ENCODE data around the gene BHLHA15. TPM values are rescaled to one million over a fixed set of nuclear protein-coding genes. Genes with fewer than 3 reads are reported as not detected.

BHLHA15 gene
- polyA plus RNA-seq, 1 of the 3 experiments (the other 2 are of a cell fraction), result 0.10 TPM

DNA sequence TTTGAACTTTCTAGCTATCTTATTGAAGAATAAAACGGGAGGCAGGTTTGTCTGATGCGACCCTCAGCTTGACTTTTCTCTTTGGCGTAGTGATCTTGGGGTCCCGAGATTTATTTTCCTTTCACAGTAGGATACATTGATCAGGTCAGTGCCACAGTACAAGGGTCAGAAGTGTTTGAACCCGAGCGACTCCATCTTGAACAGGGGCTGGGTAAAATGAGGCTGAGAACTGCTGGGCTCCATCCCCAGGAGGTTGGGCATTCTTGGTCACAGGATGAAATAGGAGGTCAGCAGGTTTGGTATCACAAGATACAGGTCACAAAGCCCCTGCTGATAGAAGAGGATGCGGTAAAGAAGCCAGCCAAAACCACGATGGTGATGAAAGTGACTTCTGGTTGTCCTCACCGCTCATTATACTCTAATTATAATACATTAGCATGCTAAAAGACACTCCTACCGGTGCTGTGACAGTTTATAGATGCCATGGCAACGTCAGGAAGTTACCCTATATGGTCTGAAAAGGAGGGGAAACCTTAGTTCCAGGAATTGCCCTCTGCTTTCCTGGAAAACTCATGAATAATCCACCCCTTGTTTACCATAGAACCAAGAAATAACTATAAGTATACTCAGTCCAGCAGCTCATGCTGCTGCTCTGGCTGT, 43.8 kb downstream of the BHLHA15 start:
- CTCF ChIA-PET, result interaction anchor here (0.6 to 2.8 kb wide), 4 partner anchors 12 to 233 kb away, joined by 3 to 8 read pairs (median 4); partner anchors contain the start of gene BAIAP2L1

More for the DNA sequence above, 43.8 kb downstream of the BHLHA15 start:
- H3K9me2 ChIP-seq, result no peaks in the 10 kb centered on the region
- TF ChIP-seq RAD21 (IDR thresholded peaks at IDR 0.05; ENCODE audit: low read length) (no peak), MXI1 (IDR thresholded peaks at IDR 0.05; ENCODE audit: low read depth, low read length) (no peak), JUND (IDR thresholded peaks at IDR 0.05) (no peak), GABPA (IDR thresholded peaks at IDR 0.05; ENCODE audit: low read depth) (no peak), GATA2 (CRISPR knock-in tag; IDR thresholded peaks at IDR 0.05) (no peak), ELF1 (IDR thresholded peaks at IDR 0.05) (no peak), SIN3A (IDR thresholded peaks at IDR 0.05; ENCODE audit: borderline replicate concordance, low read depth, low read length) (no peak), EP300 (IDR thresholded peaks at IDR 0.05; ENCODE audit: borderline replicate concordance in 1 of 2, low read depth in 1 of 2, low read length in 1 of 2) (no peak), TCF12 (IDR thresholded peaks at IDR 0.05) (no peak), MEF2A (IDR thresholded peaks at IDR 0.05; ENCODE audit: borderline replicate concordance, low read depth) (no peak), FOXM1 (IDR thresholded peaks at IDR 0.05; ENCODE audit: low read depth) (no peak), RCOR1 (IDR thresholded peaks at IDR 0.05; ENCODE audit: low read length) (no peak), SMC3 (IDR thresholded peaks at IDR 0.05; ENCODE audit: low read depth, low read length) (no peak)
- TF ChIP-seq, protein P1, sequence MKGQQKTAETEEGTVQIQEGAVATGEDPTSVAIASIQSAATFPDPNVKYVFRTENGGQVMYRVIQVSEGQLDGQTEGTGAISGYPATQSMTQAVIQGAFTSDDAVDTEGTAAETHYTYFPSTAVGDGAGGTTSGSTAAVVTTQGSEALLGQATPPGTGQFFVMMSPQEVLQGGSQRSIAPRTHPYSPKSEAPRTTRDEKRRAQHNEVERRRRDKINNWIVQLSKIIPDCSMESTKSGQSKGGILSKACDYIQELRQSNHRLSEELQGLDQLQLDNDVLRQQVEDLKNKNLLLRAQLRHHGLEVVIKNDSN (IDR thresholded peaks at IDR 0.05; ENCODE audit: borderline replicate concordance, low read depth), result no peak
- TF ChIP-seq, protein P2, sequence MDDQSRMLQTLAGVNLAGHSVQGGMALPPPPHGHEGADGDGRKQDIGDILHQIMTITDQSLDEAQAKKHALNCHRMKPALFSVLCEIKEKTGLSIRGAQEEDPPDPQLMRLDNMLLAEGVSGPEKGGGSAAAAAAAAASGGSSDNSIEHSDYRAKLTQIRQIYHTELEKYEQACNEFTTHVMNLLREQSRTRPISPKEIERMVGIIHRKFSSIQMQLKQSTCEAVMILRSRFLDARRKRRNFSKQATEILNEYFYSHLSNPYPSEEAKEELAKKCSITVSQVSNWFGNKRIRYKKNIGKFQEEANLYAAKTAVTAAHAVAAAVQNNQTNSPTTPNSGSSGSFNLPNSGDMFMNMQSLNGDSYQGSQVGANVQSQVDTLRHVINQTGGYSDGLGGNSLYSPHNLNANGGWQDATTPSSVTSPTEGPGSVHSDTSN (IDR thresholded peaks at IDR 0.05), result no peak
- TF ChIP-seq, protein P3, sequence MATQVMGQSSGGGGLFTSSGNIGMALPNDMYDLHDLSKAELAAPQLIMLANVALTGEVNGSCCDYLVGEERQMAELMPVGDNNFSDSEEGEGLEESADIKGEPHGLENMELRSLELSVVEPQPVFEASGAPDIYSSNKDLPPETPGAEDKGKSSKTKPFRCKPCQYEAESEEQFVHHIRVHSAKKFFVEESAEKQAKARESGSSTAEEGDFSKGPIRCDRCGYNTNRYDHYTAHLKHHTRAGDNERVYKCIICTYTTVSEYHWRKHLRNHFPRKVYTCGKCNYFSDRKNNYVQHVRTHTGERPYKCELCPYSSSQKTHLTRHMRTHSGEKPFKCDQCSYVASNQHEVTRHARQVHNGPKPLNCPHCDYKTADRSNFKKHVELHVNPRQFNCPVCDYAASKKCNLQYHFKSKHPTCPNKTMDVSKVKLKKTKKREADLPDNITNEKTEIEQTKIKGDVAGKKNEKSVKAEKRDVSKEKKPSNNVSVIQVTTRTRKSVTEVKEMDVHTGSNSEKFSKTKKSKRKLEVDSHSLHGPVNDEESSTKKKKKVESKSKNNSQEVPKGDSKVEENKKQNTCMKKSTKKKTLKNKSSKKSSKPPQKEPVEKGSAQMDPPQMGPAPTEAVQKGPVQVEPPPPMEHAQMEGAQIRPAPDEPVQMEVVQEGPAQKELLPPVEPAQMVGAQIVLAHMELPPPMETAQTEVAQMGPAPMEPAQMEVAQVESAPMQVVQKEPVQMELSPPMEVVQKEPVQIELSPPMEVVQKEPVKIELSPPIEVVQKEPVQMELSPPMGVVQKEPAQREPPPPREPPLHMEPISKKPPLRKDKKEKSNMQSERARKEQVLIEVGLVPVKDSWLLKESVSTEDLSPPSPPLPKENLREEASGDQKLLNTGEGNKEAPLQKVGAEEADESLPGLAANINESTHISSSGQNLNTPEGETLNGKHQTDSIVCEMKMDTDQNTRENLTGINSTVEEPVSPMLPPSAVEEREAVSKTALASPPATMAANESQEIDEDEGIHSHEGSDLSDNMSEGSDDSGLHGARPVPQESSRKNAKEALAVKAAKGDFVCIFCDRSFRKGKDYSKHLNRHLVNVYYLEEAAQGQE (IDR thresholded peaks at IDR 0.05; ENCODE audit: low read depth, low read length), result no peak
- TF ChIP-seq, protein P4, sequence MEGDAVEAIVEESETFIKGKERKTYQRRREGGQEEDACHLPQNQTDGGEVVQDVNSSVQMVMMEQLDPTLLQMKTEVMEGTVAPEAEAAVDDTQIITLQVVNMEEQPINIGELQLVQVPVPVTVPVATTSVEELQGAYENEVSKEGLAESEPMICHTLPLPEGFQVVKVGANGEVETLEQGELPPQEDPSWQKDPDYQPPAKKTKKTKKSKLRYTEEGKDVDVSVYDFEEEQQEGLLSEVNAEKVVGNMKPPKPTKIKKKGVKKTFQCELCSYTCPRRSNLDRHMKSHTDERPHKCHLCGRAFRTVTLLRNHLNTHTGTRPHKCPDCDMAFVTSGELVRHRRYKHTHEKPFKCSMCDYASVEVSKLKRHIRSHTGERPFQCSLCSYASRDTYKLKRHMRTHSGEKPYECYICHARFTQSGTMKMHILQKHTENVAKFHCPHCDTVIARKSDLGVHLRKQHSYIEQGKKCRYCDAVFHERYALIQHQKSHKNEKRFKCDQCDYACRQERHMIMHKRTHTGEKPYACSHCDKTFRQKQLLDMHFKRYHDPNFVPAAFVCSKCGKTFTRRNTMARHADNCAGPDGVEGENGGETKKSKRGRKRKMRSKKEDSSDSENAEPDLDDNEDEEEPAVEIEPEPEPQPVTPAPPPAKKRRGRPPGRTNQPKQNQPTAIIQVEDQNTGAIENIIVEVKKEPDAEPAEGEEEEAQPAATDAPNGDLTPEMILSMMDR (IDR thresholded peaks at IDR 0.05), result no peak
- TF ChIP-seq, protein P5, sequence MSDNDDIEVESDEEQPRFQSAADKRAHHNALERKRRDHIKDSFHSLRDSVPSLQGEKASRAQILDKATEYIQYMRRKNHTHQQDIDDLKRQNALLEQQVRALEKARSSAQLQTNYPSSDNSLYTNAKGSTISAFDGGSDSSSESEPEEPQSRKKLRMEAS (IDR thresholded peaks at IDR 0.05; ENCODE audit: low read depth), result no peak
- TF ChIP-seq, protein P6, sequence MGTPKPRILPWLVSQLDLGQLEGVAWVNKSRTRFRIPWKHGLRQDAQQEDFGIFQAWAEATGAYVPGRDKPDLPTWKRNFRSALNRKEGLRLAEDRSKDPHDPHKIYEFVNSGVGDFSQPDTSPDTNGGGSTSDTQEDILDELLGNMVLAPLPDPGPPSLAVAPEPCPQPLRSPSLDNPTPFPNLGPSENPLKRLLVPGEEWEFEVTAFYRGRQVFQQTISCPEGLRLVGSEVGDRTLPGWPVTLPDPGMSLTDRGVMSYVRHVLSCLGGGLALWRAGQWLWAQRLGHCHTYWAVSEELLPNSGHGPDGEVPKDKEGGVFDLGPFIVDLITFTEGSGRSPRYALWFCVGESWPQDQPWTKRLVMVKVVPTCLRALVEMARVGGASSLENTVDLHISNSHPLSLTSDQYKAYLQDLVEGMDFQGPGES (IDR thresholded peaks at IDR 0.05; ENCODE audit: low read depth, low read length), result no peak
- TF ChIP-seq, protein P7, sequence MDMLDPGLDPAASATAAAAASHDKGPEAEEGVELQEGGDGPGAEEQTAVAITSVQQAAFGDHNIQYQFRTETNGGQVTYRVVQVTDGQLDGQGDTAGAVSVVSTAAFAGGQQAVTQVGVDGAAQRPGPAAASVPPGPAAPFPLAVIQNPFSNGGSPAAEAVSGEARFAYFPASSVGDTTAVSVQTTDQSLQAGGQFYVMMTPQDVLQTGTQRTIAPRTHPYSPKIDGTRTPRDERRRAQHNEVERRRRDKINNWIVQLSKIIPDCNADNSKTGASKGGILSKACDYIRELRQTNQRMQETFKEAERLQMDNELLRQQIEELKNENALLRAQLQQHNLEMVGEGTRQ (IDR thresholded peaks at IDR 0.05; ENCODE audit: borderline replicate concordance, low read depth, low read length), result no peak
- H3K4me3 ChIP-seq (ENCODE audit: low read depth in 2 of 2, low read length in 1 of 2), result no peak overlapping the region
- H3K27me3 ChIP-seq (ENCODE audit: insufficient read depth), result no peaks in the 10 kb centered on the region
- no peak overlapping the region for H2AFZ ChIP-seq (ENCODE audit: low read depth)
- H3K9me3 ChIP-seq, result no peaks in the 10 kb centered on the region
- peaks cover 67% of the 10 kb centered on the region for H3K79me2 ChIP-seq (ENCODE audit: insufficient read depth)
- POLR2A ChIA-PET, result no interaction called here
- no peaks in the 10 kb centered on the region for H4K20me1 ChIP-seq (ENCODE audit: insufficient read depth)
- H3K27ac ChIP-seq (ENCODE audit: low read depth in 2 of 2, low read length in 1 of 2), result no peak overlapping the region
- peaks cover 15 to 19% of the 10 kb centered on the region in 2 experiments; a peak in 2 of 4 replicates for H3K4me1 ChIP-seq (ENCODE audit: control insufficient read depth in 1 of 2, insufficient read depth in 2 of 2, low read depth in 1 of 2, low read length in 1 of 2)
- no peak for DNase-seq
- H3F3A ChIP-seq (replicated peaks; ENCODE audit: insufficient read depth), result peaks cover 3% of the 10 kb centered on the region
- H3K9ac ChIP-seq, result no peak overlapping the region
- 88% methylated on average over 11 of the region's 11 CpGs for whole genome bisulfite sequencing (ENCODE audit: low lambda C conversion rate)
- H3K4me2 ChIP-seq, result no peak overlapping the region
- H3K36me3 ChIP-seq (replicated peaks in 1 of 2; ENCODE audit: control insufficient read depth in 1 of 2, insufficient read depth in 2 of 2, low read length in 1 of 2), result peaks cover 13 to 20% of the 10 kb centered on the region in 2 experiments

Measured in SK-N-SH (cell line).